Cardiac septum (tissue), 1 donor: ENCODE results near the gene PIGT. TPM values are rescaled to one million over a fixed set of nuclear protein-coding genes. Genes with fewer than 3 reads are reported as not detected.

ENCODE experiments used
- DNase-seq: peaks from one replicate; pipeline ENCODE4 v3.0.0-alpha.2; 2020; ENCODE audit warnings: low spot score
- intact Hi-C: fragments of 100-400 bp; cut with DNase I; formaldehyde crosslinking; loops from one replicate; pipeline ENCODE4 v1.14.0; 2022
- total RNA-seq: library from RNA; stranded (reverse); fragmentation: NEBNext Ultra II Directional; extraction: Animal tissue kit (Norgen Biotek cat#: 25700); gene quantifications from one replicate; pipeline ENCODE4 v1.2.1, GENCODE V29; 2021
- donor health status: DM: no; HTN: no; CAD: no.

Gene PIGT
- total RNA-seq, 1 donor from 2014 or later = 139 TPM

DNA sequence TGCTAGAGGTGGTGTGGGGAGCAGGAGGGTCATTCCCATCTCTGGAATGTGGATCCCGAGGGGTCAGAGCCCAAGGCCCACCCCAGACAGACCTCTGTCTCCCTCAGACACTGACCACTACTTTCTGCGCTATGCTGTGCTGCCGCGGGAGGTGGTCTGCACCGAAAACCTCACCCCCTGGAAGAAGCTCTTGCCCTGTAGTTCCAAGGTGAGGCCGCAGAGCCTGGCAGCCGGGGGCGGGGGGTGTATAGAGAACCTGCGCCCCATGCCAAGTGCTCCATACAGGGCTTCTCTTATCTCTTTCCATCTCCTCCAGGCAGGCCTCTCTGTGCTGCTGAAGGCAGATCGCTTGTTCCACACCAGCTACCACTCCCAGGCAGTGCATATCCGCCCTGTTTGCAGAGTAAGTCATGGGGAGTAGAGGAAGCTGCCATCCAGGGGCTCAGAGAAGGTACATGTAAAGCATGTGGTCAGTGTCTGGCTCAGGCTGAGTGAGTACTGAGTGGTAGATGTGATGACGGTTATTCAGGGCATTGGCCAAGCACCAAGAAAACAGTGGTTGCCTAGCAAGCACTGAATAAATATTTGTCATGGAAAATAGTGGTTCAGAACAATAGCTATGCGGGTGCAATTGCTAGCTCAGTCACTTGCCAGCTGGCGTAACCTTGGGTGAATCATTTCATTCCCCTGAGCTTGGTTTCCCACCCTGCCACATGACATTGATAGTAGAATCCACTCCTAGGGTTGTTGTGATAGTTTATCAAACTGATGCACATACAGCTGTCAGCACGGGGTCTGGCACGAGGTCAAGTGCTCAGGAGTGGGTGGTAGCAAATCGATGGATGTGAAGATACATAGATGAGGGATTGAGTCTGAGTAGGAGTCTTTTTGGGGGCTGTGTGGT, 3.5 kb downstream of the PIGT start:
- DNase-seq = peak; percentile 82
- intact Hi-C loops = loop anchor here (1.0 kb wide), 2 partner anchors 11 to 14 kb away; partner anchors contain the start of gene DBNDD2

- intact Hi-C loops = no loop called here
- DNase-seq = no peak
Observed at GRCh38 chr20:45420125-45420524, 4.2 kb downstream of the PIGT start.

DNA sequence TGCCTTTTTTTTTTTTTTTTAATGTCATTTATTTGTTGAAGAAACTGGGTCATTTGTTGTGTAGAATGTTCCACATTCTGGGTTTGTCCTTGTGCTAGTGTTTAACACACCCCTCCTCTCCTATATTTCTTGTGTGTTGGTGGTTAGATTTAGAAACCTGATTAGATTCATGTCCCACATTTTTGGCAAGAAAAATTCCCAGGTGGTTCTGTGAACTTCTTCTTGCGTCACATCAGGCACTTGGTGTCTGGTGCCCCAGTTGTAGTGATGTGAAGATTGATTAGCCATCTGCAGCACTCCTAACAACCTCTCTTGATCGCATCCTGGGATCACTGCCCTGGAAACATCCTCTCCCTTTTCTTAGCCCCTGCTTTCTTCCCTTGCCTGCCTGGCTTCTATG, 7.8 kb downstream of the PIGT start:
- intact Hi-C loops = no loop called here
- DNase-seq = no peak

DNA sequence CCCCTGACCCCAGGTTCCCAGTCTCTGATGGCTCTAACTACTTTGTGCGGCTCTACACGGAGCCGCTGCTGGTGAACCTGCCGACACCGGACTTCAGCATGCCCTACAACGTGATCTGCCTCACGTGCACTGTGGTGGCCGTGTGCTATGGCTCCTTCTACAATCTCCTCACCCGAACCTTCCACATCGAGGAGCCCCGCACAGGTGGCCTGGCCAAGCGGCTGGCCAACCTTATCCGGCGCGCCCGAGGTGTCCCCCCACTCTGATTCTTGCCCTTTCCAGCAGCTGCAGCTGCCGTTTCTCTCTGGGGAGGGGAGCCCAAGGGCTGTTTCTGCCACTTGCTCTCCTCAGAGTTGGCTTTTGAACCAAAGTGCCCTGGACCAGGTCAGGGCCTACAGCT, 9.6 kb downstream of the PIGT start:
- intact Hi-C loops = no loop called here
- no peak for DNase-seq

GRCh38 chr20:45426320-45427016, 10.5 kb downstream of the PIGT start:
- intact Hi-C loops = no loop called here
- DNase-seq = no peak

DNA sequence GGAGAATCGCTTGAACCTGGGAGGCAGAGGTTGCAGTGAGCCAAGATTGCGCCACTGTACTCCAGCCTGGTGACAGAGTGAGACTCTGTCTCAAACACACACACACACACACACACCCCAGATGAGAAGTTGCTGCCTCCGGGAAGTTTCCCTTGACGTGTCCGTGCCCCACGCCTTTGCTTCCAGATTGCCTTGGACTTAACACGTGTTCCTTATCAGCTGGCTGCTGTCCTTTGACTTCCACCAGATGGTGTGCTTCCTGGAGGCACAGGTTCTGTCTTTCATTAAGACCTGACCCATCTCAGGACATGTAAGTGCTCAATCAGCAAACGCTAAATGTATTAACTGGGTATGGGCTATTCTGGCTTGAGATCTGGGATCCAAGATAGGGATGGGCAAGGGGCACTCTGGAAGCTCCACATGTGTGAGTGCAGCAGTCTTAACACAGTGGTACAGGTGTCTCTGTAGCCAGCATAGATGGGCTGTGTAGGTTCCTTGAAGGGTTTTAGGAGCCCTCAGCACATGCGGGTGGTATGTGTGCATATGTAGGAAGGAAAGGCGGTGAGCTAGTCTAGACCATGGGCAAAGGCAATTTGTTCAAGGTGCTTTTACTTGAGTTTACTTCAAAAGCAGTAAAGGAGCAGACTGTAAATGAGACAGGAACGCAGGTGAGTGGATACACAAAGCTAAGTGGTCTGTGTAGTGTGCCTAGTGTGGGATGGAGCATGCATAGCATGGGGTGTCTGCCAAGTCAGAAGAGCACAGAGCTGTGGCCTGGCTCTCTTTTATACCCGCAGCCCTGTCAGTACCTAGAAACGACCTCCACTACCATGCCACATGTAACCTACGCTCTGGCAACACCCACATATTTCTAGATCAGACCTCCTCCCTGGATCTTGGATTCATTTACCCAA, 11.6 kb downstream of the PIGT start:
- DNase-seq = no peak
- intact Hi-C loops = no loop called here

DNA sequence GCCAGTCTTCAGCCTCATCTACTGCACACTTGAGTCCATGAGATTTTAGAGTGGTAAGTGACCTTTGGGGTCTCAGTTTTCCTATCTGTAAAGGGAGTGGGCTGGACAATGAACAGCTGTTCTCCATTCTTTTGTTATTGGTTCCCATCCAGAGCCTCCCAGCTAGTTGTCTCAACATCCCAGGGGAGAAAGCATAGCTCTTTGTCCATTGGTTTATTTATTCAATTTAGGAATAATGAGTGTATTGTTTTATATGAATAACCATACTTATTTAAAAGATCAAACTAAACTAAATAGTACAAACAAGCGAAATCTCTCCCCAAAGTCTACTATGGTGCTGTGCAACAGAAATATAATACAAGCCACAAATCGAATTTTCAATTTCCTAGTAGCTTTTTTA, 13.7 kb downstream of the PIGT start:
- intact Hi-C loops = no loop called here
- DNase-seq = no peak

DNA sequence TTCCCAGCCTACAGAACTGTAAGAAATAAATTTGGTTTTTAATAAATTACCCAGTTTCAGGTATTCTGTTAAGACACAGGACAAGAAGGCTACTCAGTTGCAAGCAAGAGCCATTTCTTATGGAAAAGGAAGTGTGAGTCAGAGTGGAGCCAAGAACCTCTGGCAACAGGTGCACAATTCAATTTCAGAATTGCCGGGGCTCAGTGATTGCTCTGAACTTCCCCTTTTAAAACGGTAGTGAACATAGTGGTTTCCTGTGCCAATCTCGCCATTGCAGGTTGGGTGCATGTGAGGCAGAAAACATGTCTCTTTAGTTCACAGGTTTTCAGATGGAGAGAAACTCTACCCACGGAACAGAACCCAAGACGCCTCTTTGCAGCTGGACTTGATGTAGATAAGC, 16.4 kb downstream of the PIGT start:
- no peak for DNase-seq
- intact Hi-C loops = no loop called here

DNA sequence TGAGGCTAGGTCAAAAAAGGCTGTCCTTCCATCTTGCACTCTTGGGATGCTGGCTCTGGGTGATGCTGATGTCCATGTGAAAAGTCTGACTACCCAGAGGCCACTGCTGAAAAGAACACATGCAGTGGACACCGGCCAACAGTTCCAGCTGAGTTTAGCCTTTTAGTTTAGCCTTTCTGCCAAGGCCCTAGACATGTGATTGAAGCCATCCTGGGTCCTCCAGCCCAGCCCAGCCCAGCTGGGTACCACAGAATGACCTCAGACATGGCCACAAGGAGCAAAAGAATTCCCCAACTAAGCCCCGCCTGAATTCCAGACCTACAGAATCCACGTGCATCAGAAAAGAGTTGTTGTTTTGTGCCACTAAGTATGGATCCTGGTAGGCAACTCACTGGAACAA, 17.4 kb downstream of the PIGT start:
- peak; percentile 79 for DNase-seq
- intact Hi-C loops = loop anchor here (1.0 kb wide), 1 partner anchor 14 kb away; no protein-coding TSS in a partner anchor

- DNase-seq = no peak
- intact Hi-C loops = loop anchor here (1.0 kb wide), 1 partner anchor 15 kb away; no protein-coding TSS in a partner anchor
Observed at GRCh38 chr20:45433976-45434375, 18.0 kb downstream of the PIGT start.

DNA sequence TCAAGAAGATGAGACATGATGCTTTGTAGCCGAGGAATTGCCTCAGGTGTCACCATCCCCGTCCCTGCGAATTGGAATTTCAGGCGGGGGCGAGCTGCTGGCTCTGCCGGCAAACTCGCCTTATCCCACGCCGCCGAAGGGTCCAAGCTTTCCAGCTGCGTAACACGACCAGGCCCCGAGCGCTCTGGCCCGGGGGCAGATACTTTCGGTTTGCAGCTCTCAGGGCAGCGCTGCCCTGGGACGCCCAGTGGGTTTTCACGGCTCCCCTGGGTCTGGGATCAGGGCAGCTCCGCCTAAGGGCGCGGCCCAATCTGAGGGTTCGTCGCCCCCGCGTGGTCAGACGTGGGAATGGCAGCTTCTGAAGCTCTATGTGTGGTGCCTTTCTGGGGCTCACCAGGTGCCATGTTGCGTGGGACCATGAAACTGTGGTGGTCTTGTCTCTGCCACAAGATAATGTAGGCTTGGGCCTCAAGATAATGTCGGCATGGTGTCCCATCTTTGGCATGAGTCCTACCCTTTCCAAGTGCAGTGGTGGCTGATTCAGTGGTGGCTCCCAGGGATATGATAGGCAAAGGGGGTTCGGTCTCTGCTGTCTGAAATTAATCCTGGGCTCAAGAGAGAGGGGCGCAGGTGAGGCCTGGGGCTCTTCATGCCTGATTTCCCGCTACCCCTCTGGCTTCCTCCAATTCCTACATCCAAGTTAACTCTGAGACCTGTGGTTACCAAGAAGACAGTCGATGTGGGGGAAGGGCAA, 21.0 kb downstream of the PIGT start:
- peak; percentile 94 for DNase-seq
- intact Hi-C loops = loop anchor here (2.0 kb wide), 3 partner anchors 62 to 118 kb away; partner anchors contain the start of gene SYS1

- intact Hi-C loops = no loop called here
- no peak for DNase-seq
Observed at GRCh38 chr20:45440424-45440823, 24.5 kb downstream of the PIGT start.

DNA sequence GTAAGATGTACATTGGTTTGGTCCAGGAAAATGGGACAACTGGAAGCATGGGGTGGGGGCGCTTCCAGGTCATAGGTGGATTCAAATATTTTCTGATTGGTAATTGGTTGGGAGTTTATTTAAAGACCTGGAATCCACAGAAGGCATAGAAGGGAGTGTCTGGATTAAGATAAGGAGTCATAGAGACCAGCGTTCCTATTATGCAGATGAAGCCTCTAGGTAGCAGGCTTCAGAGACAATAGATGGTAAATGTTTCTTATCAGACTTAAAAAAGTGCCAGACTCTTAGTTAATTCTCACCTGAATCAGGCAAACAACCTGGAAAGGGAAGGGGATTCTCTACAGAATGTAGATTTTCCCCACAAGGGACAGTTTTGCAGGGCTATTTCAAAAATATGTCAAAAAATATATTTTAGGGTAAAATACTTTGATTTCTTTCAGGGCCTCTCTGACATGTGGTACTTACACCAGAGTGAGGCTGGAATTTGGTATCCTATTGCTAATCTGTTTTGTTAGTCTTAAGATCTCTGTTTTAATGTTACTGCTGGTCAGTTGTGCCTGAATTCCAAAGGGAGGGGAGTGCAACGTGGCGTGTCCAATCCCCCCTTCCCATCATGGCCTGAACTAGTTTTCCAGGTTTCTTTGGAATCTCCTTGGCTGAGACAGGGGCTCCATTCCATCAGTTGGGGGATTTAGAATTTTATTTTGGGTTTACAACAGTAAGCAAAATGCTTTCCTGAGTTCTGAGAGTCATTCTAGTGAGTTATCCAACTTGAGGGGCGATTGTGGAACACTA, 25.1 kb downstream of the PIGT start:
- intact Hi-C loops = no loop called here
- no peak for DNase-seq

- intact Hi-C loops = no loop called here
- DNase-seq = no peak
Observed at GRCh38 chr20:45441746-45442145, 25.8 kb downstream of the PIGT start.

- DNase-seq = no peak
- intact Hi-C loops = no loop called here
Observed at GRCh38 chr20:45444050-45444449, 28.1 kb downstream of the PIGT start.

DNA sequence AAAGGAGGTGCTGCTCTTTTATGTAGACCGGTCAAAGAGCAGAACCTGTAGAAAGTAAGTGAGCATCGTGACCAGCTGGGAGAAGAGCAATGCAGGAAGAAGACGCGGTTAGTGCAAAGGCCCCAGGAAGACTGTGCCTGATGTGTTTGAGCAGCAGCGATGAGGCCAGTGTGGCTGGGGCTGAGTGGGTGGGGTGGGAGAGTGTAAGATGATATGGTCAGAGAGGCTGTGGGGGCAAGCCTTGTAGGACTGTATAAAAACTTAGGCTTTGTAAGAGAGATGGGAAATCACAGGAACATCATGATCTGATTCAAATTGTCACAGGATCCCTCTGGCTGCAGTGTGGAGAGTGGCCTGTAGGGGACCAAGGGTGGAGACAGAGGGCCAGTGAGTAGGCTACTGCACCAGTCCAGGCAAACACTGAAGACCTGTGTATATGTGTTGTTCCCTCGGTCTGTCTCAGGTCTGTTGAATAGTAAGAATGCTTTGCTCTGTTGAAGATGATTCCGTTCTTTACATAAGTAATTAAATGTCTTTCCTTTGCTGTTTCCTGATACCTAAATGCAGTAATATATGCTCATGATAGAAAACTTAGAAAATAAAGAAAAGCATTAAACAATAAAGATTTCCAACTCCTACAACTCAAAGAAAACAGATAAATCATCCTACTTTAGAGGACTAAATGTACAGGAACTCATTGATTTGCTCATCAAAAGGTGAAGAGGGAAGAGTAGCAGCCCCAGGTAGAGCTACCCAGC, 30.0 kb downstream of the PIGT start:
- no peak for DNase-seq
- intact Hi-C loops = no loop called here

DNA sequence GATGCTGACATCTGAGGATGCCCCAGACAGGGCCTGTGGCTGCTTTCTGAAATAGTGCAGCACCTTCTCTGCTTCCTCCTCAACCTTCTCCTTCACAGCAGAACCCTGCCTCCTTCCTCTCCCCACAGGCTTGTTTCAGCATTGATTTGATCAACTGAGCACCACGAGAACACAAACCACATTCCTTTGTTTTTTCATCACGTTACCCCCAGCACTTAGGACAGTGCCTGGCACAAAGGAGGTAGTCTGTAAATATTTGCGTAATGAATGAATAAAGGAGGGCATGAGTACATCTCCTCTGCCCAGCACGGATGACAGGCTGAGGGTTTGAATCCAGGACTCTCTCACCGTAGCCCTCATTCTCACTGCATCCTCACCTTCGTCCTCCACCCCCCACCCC, 32.3 kb downstream of the PIGT start:
- intact Hi-C loops = no loop called here
- no peak for DNase-seq

- no peak for DNase-seq
- intact Hi-C loops = no loop called here
Observed at GRCh38 chr20:45449528-45449927, 33.6 kb downstream of the PIGT start.
